Measurements from ENCODE around the gene CLEC4C.
"Not testable (repeated sequence)": the region's sequence is repeated elsewhere in the genome, so short reads cannot be mapped to it uniquely, and the experiment has no call there.

DNA sequence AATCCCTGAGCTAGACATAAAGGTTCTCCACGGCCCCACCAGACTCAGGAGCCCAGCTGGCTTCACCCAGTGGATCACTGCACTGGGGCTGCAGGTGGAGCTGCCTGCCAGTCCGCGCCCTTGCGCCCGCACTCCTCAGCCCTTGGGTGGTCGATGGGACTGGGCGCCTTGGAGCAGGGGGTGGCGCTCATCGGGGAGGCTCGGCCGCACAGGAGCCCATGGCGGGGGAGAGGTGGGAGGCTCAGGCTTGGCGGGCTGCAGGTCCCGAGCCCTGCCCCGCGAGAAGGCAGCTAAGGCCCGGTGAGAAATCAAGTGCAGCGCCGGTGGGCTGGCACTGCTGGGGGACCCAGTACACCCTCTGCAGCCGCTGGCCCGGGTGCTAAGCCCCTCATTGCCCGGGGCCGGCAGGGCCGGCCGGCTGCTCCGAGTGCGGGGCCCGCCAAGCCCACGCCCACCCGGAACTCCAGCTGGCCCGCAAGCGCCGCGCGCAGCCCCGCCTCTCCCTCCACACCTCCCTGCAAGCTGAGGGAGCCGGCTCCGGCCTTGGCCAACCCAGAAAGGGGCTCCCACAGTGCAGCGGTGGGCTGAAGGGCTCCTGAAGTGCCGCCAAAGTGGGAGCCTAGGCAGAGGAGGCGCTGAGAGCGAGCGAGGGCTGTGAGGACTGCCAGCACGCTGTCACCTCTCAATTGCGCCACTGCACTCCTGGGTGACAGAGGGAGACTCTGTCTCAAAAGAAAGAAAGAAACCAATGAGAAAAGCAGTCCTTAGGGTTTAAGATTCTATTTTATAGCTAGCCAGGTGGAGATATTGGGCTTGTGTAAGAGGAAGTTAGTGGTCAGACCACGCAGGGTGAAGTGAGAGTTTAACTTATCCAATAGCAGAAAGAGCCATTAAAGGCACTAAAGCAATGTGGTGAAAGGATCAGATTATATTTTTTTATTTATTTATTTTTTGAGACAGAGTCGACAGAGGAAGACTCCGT, 5.1 kb upstream of the CLEC4C start:
- TF ChIP-seq RUNX3 (IDR thresholded peaks at IDR 0.05; ENCODE audit: low read length), result peak; percentile 20; the same call in 1 of the 2 replicates
- not testable (repeated sequence) for TF ChIP-seq POLR2AphosphoS5 (IDR thresholded peaks at IDR 0.05; ENCODE audit: low read length); SRF (IDR thresholded peaks at IDR 0.05; ENCODE audit: low read depth in 2 of 2, low read length in 2 of 2); NRF1 (conservative IDR thresholded peaks at IDR 0.05; ENCODE audit: low read depth, low read length); NR2C2 (IDR thresholded peaks at IDR 0.05; ENCODE audit: borderline replicate concordance, control insufficient read depth, insufficient read length, low read depth); PML (IDR thresholded peaks at IDR 0.05; ENCODE audit: low read length); JUND (IDR thresholded peaks at IDR 0.05; ENCODE audit: low read depth, low read length); POLR2A (IDR thresholded peaks at IDR 0.05; ENCODE audit: low read depth, low read length); FOXK2 (IDR thresholded peaks at IDR 0.05); TCF7 (IDR thresholded peaks at IDR 0.05; ENCODE audit: borderline replicate concordance); SP1 (IDR thresholded peaks at IDR 0.05; ENCODE audit: low read depth, low read length)
- TF ChIP-seq, protein P1, sequence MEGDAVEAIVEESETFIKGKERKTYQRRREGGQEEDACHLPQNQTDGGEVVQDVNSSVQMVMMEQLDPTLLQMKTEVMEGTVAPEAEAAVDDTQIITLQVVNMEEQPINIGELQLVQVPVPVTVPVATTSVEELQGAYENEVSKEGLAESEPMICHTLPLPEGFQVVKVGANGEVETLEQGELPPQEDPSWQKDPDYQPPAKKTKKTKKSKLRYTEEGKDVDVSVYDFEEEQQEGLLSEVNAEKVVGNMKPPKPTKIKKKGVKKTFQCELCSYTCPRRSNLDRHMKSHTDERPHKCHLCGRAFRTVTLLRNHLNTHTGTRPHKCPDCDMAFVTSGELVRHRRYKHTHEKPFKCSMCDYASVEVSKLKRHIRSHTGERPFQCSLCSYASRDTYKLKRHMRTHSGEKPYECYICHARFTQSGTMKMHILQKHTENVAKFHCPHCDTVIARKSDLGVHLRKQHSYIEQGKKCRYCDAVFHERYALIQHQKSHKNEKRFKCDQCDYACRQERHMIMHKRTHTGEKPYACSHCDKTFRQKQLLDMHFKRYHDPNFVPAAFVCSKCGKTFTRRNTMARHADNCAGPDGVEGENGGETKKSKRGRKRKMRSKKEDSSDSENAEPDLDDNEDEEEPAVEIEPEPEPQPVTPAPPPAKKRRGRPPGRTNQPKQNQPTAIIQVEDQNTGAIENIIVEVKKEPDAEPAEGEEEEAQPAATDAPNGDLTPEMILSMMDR (IDR thresholded peaks at IDR 0.05 in 2 of 3, conservative IDR thresholded peaks at IDR 0.05 in 1 of 3; ENCODE audit: control insufficient read depth in 2 of 3, extremely low read depth in 1 of 3, insufficient read depth in 1 of 3, low read depth in 3 of 3, low read length in 3 of 3), result not testable (repeated sequence)
- TF ChIP-seq, protein P2, sequence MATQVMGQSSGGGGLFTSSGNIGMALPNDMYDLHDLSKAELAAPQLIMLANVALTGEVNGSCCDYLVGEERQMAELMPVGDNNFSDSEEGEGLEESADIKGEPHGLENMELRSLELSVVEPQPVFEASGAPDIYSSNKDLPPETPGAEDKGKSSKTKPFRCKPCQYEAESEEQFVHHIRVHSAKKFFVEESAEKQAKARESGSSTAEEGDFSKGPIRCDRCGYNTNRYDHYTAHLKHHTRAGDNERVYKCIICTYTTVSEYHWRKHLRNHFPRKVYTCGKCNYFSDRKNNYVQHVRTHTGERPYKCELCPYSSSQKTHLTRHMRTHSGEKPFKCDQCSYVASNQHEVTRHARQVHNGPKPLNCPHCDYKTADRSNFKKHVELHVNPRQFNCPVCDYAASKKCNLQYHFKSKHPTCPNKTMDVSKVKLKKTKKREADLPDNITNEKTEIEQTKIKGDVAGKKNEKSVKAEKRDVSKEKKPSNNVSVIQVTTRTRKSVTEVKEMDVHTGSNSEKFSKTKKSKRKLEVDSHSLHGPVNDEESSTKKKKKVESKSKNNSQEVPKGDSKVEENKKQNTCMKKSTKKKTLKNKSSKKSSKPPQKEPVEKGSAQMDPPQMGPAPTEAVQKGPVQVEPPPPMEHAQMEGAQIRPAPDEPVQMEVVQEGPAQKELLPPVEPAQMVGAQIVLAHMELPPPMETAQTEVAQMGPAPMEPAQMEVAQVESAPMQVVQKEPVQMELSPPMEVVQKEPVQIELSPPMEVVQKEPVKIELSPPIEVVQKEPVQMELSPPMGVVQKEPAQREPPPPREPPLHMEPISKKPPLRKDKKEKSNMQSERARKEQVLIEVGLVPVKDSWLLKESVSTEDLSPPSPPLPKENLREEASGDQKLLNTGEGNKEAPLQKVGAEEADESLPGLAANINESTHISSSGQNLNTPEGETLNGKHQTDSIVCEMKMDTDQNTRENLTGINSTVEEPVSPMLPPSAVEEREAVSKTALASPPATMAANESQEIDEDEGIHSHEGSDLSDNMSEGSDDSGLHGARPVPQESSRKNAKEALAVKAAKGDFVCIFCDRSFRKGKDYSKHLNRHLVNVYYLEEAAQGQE (IDR thresholded peaks at IDR 0.05; ENCODE audit: low read depth, low read length), result not testable (repeated sequence)
- TF ChIP-seq, protein P3, sequence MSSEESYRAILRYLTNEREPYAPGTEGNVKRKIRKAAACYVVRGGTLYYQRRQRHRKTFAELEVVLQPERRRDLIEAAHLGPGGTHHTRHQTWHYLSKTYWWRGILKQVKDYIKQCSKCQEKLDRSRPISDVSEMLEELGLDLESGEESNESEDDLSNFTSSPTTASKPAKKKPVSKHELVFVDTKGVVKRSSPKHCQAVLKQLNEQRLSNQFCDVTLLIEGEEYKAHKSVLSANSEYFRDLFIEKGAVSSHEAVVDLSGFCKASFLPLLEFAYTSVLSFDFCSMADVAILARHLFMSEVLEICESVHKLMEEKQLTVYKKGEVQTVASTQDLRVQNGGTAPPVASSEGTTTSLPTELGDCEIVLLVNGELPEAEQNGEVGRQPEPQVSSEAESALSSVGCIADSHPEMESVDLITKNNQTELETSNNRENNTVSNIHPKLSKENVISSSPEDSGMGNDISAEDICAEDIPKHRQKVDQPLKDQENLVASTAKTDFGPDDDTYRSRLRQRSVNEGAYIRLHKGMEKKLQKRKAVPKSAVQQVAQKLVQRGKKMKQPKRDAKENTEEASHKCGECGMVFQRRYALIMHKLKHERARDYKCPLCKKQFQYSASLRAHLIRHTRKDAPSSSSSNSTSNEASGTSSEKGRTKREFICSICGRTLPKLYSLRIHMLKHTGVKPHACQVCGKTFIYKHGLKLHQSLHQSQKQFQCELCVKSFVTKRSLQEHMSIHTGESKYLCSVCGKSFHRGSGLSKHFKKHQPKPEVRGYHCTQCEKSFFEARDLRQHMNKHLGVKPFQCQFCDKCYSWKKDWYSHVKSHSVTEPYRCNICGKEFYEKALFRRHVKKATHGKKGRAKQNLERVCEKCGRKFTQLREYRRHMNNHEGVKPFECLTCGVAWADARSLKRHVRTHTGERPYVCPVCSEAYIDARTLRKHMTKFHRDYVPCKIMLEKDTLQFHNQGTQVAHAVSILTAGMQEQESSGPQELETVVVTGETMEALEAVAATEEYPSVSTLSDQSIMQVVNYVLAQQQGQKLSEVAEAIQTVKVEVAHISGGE (CRISPR knock-in tag; IDR thresholded peaks at IDR 0.05), result not testable (repeated sequence)
